ENCODE data around the gene EML1. TPM values are rescaled to one million over a fixed set of nuclear protein-coding genes. Genes with fewer than 3 reads are reported as not detected.

EML1 gene
- total RNA-seq, 1 experiment from 2014 or later = 11.8 TPM

GRCh38 chr14:99910337-99911309, 117.4 kb downstream of the EML1 start:
- peak; percentile 54 for DNase-seq
- no peaks in the 10 kb centered on the region for H3K27me3 ChIP-seq
- no peak overlapping the region for H3K4me3 ChIP-seq
- peaks cover 3% of the 10 kb centered on the region; the same call in 1 of the 2 replicates for H3K36me3 ChIP-seq
- H3K9me3 ChIP-seq = no peaks in the 10 kb centered on the region

GRCh38 chr14:99915305-99916090, 122.3 kb downstream of the EML1 start:
- Histone ChIP-seq H3K27me3 (no peaks in the 10 kb centered on the region), H3K4me3 (no peak overlapping the region), H3K36me3 (no peaks in the 10 kb centered on the region; the same call in 1 of the 2 replicates), H3K9me3 (no peaks in the 10 kb centered on the region)
- DNase-seq = no peak

- Histone ChIP-seq H3K4me3 (no peak overlapping the region), H3K9me3 (no peaks in the 10 kb centered on the region), H3K36me3 (no peaks in the 10 kb centered on the region; the same call in 1 of the 2 replicates), H3K27me3 (no peaks in the 10 kb centered on the region)
- DNase-seq = no peak
Measured at GRCh38 chr14:99916091-99916383, 122.8 kb downstream of the EML1 start.

- no peak overlapping the region for H3K4me3 ChIP-seq
- DNase-seq = no peak
- H3K9me3 ChIP-seq = no peaks in the 10 kb centered on the region
- H3K27me3 ChIP-seq = no peaks in the 10 kb centered on the region
- H3K36me3 ChIP-seq = no peaks in the 10 kb centered on the region; the same call in 1 of the 2 replicates
Measured at GRCh38 chr14:99918781-99919180, 125.6 kb downstream of the EML1 start.

- DNase-seq = no peak
- H3K36me3 ChIP-seq = no peaks in the 10 kb centered on the region; the same call in 1 of the 2 replicates
Measured at GRCh38 chr14:99921425-99921824, 128.2 kb downstream of the EML1 start.

GRCh38 chr14:99924379-99924778, 131.2 kb downstream of the EML1 start:
- H3K9me3 ChIP-seq = no peaks in the 10 kb centered on the region
- H3K36me3 ChIP-seq = no peaks in the 10 kb centered on the region; the same call in none of the 2 replicates
- H3K4me3 ChIP-seq = no peak overlapping the region
- H3K27me3 ChIP-seq = no peaks in the 10 kb centered on the region
- DNase-seq = no peak

More at GRCh38 chr14:99921425-99921824, 128.2 kb downstream of the EML1 start:
- H3K9me3 ChIP-seq = no peaks in the 10 kb centered on the region
- no peaks in the 10 kb centered on the region for H3K27me3 ChIP-seq
- H3K4me3 ChIP-seq = no peak overlapping the region

- H3K27me3 ChIP-seq = no peaks in the 10 kb centered on the region
- no peaks in the 10 kb centered on the region for H3K9me3 ChIP-seq
- H3K36me3 ChIP-seq = no peaks in the 10 kb centered on the region; the same call in none of the 2 replicates
- H3K4me3 ChIP-seq = no peak overlapping the region
- no peak for DNase-seq
Measured at GRCh38 chr14:99925471-99925870, 132.3 kb downstream of the EML1 start.

GRCh38 chr14:99928963-99929362, 135.8 kb downstream of the EML1 start:
- Histone ChIP-seq H3K9me3 (no peaks in the 10 kb centered on the region), H3K36me3 (no peaks in the 10 kb centered on the region; the same call in 1 of the 2 replicates), H3K4me3 (no peak overlapping the region), H3K27me3 (no peaks in the 10 kb centered on the region)
- DNase-seq = no peak

GRCh38 chr14:99929601-99930000, 136.4 kb downstream of the EML1 start:
- Histone ChIP-seq H3K36me3 (no peaks in the 10 kb centered on the region; the same call in 1 of the 2 replicates), H3K27me3 (no peaks in the 10 kb centered on the region), H3K4me3 (no peak overlapping the region), H3K9me3 (no peaks in the 10 kb centered on the region)
- no peak for DNase-seq

- no peaks in the 10 kb centered on the region for H3K27me3 ChIP-seq
- peak; percentile 49 for DNase-seq
- no peak overlapping the region for H3K4me3 ChIP-seq
Measured at GRCh38 chr14:99930420-99931274, 137.4 kb downstream of the EML1 start.

GRCh38 chr14:99931308-99931707, 138.1 kb downstream of the EML1 start:
- H3K9me3 ChIP-seq = no peaks in the 10 kb centered on the region
- no peaks in the 10 kb centered on the region; the same call in 1 of the 2 replicates for H3K36me3 ChIP-seq
- no peak for DNase-seq
- no peaks in the 10 kb centered on the region for H3K27me3 ChIP-seq
- no peak overlapping the region for H3K4me3 ChIP-seq

More at GRCh38 chr14:99930420-99931274, 137.4 kb downstream of the EML1 start:
- H3K9me3 ChIP-seq = no peaks in the 10 kb centered on the region
- H3K36me3 ChIP-seq = no peaks in the 10 kb centered on the region; the same call in 1 of the 2 replicates

GRCh38 chr14:99936056-99936455, 142.8 kb downstream of the EML1 start:
- H3K9me3 ChIP-seq = no peaks in the 10 kb centered on the region
- no peak overlapping the region for H3K4me3 ChIP-seq
- no peaks in the 10 kb centered on the region for H3K27me3 ChIP-seq
- H3K36me3 ChIP-seq = no peaks in the 10 kb centered on the region
- no peak for DNase-seq

GRCh38 chr14:99936738-99937474, 143.7 kb downstream of the EML1 start:
- H3K36me3 ChIP-seq = no peaks in the 10 kb centered on the region

GRCh38 chr14:99937475-99938244, 144.4 kb downstream of the EML1 start:
- Histone ChIP-seq H3K36me3 (no peaks in the 10 kb centered on the region), H3K9me3 (no peaks in the 10 kb centered on the region), H3K27me3 (no peaks in the 10 kb centered on the region), H3K4me3 (no peak overlapping the region)
- DNase-seq = no peak

More at GRCh38 chr14:99936738-99937474, 143.7 kb downstream of the EML1 start:
- Histone ChIP-seq H3K4me3 (no peak overlapping the region), H3K27me3 (no peaks in the 10 kb centered on the region), H3K9me3 (no peaks in the 10 kb centered on the region)
- DNase-seq = no peak

- no peaks in the 10 kb centered on the region for H3K36me3 ChIP-seq
- no peaks in the 10 kb centered on the region for H3K27me3 ChIP-seq
- H3K9me3 ChIP-seq = no peaks in the 10 kb centered on the region
- no peak overlapping the region for H3K4me3 ChIP-seq
- no peak for DNase-seq
Measured at GRCh38 chr14:99938376-99938775, 145.2 kb downstream of the EML1 start.
